CD4-positive, alpha-beta T cell treated with Interleukin-17A for 4 hours (primary cell): Measurements from ENCODE around the gene CCSER1.

Experiments
- DNase-seq: peaks from one replicate; pipeline ENCODE4 v3.0.0-alpha.2; 2020; ENCODE audit warnings: mixed read lengths

CCSER1 gene

DNA sequence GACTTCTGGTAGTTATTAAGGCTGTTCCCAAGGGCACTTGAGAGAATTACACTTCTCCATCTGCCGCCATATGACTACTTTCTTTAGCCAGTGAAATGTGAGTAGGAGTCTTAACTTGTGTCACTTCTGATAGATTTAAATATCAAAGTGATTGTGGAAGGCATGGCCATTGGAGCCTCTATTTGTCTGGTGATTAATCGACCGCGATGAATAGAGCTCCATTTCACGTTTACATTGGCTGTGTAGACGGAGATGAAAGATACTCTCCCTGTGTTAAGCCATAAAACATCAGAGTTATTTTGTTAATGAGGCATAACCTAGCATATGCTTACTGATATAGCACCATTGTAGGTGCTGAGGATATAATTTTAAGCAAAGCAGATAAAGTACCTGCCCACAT lies 852.4 kb downstream of the CCSER1 start:
- DNase-seq = no peak

DNA sequence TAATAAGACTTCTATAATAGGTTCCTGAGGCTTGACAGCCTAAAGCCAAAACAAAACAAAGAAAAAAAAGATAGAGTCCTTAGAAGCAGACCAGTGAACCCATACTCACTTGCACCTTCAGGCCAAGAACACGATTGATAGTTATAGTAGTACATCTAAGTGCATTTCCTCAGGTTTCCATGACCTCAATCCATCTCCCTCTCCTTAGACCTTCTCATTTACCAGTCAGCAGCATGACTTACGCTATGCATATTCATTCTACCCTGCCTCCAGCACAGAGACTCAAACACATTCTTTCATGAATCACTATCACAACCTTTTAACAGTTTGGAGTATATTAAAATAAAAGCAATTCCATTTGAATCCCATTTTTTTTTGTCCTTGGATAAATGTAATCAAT lies 855.6 kb downstream of the CCSER1 start:
- DNase-seq = no peak

DNA sequence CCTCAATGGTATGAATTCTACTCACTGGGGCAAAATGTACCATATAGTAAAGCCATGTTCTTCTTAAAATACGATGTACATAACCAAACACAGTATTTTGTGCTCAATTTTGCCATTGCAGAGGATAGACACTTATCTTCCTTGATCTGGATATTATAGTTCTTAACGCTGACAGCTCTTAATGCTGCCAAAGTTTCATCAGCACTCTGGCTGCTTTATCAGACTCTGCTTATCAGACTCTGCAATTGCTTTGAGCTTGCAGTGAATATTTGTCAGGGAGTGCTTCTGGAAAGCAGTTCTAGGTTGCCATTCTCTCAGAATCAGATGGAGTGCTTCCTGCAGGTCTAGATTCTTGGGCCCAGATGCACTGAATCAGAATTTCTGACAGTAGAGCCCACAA lies 863.1 kb downstream of the CCSER1 start:
- DNase-seq = no peak

DNA sequence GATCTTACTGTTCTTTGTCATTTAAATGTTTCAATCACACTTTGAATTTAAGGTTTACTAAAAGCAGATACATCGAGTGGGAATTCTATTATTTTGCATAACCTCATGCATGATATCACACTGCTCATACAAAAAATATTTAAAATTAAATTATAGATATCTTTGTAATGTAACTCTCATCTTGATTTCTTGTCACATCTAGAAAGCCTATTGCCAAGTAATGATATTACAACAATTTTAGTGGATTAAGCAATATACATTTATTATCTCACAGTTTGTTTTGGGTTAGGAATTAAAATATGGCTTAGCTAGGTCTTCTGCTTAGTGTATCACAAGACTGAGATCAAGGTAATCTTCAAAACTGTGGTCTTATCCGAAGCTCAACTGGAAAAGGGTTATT lies 865.0 kb downstream of the CCSER1 start:
- no peak for DNase-seq

DNA sequence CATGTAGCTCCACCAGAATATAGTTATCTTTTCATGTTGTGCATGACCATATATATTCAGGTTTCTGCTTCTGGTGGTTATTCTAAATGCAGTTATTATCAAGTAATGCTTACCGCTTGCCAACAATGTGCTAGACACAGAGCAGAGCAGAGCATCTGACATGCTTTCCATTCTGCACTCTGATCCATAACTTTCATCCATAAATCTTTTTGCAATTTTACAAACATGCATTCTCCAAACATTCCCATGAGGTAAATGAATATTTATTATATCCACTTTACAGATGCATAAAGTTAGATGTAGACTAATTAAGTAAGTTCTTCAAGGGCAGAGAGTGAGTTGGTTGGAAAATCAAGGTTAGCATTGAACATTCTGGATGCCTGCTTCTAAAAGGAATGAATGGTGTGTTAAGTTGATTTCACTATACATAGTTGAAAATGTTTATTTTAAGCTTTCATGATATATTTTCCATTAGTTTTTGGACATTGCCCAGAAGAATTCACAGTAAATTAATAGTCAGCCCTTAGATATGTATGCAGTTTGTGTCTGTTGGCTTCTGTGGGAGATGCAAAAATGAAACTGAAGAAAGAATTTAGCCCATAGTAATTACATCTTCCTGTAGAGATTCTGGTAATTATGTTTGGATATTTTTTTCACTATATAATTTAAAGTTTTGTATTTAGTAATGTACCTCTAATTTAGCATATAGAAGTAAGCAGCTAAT lies 867.8 kb downstream of the CCSER1 start:
- no peak for DNase-seq

DNA sequence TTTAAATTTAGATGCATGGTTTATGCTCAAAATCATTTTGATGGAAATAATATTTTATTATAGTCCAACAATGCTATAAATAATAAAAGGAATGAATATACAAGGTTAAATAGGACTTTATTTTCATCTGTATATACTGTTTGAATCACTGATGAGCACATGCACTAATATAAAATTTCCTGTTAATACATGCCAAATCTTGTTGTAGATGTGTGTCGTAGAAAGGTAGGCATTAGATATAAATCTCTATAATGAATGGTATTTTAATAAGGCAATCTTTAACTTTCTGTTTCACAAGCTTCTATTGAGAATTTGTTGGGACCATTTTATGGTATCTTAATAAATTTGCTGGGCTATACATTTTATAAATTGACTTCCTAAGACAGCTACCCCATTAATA lies 868.8 kb downstream of the CCSER1 start:
- no peak for DNase-seq

DNA sequence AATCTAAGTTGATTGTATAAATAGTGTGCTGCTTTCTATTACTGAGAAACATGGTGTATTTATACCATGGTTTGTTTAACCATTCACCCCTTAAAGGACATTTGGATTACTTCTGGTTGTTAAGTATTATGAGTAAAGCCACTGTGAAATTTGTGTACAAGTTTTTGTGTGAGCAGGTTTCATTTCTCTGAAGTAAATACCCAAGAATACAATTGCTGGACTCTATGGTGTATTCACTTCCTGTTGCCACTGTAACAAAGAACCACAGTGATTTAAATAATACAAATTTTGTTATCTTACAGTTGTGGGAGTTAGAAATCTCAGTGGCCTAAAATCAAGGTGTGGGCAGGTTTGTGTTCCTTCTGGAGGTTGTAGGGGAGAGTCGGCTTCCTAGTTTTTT lies 869.6 kb downstream of the CCSER1 start:
- no peak for DNase-seq

DNA sequence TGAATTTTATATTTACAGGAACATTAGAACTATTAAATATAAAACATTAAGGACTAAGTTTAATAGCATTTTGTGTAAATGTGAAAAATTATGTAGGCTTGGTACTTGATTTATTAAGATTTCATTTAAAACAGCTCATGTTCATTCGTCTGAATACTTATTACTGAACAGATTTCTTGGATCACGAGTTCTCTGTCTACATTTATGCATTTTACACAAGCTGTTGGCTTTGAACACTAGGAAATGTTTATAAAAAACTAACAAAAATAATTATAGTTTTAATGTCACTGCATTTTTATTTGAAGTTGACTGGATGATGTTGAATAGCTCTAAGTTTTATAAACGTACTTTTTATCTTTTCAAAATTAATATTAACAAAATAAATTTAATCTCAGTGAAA lies 888.7 kb downstream of the CCSER1 start:
- DNase-seq = no peak

DNA sequence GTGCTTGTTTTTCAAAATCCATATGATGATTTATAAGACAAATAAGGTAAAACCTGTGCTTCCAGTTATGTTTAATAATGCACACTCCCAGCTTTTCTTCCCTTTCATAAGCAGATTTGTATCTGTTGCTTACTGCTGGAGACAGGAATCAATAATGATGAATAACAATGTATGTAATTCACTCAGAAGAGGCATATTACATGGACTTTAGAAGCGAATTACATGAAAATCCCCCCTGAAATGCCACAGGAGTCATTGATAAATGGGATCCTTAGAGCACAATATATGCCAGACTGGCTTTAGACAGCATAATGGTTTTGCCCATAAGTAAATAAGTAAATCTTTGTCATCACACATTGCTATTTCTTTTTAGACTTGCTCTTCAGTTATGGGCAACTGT lies 892.3 kb downstream of the CCSER1 start:
- no peak for DNase-seq

DNA sequence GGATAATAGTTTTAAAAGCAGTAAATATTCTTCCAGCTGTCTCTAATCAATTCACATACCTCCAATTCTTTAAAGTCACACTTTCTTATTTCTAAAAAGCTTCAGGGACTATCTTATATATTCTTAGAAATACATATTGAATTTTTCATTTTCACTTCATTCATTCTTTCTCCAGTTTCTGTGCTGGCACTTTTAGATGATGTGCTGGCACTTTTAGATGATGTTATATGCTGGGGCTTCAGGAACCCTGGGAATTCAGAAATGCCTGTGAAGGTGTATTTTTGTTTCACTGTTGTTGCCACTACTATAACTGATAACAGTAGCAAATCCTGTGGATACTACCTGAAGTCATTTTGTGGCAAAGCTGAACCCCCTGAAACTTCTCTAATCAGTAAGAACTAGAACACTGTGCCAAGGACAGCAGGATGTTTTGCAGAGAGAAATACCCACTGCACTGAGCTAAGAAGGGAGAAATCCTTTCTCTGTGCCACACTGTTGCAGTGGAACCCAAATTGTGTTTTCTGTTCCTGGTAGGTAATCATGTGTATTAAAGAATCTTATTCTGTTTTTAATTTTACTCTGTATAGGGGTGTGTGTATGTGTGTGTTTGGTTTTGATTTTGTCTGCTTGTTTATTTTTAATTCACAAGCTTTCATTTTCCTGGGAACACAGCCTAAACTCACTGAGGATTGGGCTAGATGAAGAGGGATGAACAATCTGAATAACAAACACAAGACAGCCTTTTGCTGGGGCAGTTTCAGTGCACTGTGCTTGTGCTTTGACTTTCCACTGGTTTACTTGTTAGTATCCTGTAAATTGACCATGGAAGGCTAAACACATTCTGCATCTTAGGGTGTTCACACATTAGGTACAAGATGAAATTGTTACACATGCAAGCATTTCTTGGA lies 898.3 kb downstream of the CCSER1 start:
- no peak for DNase-seq

DNA sequence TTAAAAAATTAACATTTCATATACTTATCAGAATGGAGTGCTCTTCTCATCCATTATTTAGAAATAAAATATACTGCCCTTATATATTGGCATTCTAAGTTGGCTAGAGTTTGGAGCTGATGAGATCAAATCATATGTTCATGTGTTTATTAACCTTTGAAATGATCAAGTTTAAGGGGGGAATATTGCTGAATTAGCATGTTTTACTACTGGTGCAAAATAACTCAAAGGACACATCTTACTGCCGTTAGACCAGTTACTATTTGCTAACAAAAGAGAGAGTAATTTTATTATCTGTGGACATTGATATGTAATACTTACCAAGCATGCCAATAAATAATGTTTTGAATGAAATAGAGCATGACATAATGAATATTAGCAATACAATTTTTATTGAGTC lies 901.0 kb downstream of the CCSER1 start:
- no peak for DNase-seq

DNA sequence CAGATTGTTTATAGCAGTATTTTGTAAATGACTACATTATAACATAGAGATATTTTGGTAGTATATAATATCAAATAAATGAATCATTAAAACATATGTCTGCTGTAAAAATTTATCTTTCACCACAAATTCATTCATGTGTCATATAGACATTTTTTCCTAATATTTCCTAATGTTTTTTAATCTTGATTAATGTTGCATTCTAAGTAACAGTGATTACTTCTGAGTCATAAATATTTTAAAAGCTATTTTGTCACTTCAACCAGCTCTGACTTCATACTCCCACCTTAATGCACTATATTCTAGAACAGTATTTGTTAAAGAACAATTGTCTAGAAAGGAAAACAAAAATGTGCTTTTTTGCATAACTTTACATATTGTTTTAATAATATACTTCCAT lies 904.6 kb downstream of the CCSER1 start:
- no peak for DNase-seq

DNA sequence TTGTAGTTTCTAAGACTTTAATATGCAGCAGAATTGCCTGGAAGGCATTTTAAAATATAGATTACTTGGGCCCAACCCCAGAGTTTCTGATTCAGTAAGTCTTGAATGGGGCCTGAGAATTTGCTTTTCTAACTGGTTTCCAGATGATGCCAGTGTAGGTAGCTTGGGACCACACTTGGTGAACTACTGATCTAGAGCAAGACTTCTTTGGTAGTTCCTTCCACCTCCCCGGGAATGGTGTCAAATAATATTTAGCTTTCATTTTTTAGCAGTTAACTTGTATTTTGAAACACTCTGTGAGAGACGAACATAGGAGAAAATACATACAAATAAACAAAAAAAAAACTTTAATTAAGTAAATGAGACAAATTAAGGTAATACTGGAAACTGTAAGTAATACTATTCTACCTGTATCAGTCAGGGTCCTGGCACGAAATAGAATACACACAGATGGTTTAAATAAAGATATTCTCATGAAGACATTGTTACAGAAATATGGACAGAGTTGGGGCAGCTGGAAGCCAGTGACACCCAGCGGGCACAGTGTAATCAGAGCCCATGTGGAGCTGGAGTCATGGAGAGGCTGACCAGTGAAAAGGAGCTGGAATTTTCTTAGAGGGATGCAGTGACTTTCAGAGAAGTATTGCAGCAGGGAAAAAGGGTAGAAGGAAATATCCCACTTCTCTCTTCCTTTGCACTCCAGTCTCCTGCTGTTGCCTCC lies 905.7 kb downstream of the CCSER1 start:
- DNase-seq = no peak

DNA sequence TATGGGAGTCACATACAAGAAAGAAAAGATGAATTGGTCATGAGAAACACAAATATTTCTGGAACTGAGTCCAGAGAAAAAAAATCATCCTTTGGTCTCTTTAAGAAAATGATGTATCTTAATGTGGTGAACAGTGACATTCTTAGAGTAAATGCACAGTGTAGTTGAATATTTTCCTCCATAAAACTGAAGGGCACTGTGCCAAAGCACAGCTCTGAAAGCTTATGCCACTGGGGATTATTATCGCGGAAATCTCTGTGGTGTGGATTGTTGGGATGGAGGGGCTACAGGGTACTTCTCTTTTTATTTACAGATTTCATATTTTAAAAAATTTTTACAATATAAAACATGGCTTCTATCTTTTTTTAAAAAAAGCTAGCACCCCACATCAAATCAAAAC lies 908.1 kb downstream of the CCSER1 start:
- no peak for DNase-seq

DNA sequence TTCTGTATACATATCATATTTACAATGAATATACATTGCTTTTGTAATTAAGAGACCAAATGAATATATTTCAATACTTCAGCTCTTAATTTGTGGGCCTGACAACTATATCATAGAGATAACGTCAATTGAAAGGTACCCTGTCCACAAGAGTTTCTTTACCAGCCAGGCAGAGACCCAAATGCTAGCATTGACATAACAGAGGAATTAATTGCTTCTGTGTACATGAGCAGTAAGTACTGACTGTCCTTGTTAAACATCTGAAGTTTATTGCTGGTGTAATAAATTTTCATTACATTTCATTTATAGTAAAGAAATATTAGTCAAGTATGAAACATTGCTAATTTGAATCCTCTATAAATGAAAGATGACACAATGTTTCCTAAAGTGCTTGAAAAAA lies 910.8 kb downstream of the CCSER1 start:
- no peak for DNase-seq

DNA sequence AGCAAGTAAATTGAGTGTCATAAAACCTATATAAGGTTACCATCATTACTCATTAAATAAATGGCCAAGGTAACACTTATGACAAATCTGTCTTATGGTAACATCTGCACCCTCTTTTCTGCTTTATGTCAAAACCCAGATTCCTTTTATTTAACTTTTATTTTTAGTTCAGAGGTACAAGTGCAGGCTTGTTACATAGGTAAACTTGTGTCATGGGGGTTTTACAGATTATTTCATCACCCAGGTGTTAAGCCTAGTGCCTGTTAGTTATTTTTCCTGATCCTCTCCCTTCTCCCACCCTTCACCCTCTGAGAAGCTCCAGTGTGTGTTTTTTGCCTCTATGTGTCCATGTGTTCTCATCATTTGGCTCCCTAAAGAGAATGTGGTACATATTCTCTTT lies 930.7 kb downstream of the CCSER1 start:
- DNase-seq = no peak

DNA sequence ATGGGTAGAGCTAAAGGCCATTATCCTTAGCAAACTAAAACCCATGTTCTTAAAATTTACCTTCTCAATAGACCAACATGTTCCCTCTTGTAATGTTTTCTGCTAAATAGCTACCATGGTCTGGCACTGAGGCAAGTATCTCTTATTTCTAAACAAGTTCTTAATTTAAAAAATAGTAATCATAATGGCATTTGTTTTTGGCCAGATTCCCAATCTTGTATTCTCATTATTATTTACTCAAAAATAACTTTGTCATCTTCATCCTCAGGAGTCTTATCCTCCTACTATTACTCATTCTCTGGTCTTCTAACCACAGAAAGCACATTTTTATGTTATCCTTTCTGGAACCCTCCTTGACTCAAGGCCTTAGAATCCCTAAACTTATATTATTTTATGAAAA lies 931.2 kb downstream of the CCSER1 start:
- DNase-seq = no peak

DNA sequence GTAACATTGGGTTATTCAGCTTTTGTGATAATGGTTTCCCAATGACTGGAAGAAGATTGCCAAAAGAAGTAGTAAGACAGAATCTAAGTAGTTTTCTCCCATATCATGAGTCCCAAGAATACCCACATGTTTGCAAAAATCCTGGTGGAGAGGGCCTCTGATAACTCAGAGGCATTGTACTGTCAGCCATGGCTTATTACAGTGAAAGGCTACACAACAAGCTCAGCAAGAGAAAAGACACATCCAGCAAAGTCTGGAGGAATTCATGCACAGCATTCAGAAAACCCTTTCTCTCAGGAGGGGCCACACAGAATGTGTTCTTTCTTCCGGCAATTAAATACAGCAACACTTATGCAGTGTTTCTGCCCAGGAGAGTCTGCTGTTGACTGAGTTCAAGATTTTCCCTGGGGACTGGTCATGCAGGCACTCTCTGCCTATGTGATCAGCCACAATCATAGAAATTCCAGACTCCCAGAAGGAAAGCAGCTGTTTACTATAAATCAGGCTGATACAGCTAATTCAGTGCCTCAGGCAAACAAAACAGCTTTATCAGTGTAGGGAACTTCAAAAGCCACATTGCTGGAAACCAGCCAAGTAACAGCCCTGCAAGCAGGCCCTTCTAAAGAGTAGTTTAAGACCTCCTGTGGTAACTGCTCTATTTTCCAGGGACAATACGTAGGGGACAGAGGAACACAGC lies 937.1 kb downstream of the CCSER1 start:
- no peak for DNase-seq

DNA sequence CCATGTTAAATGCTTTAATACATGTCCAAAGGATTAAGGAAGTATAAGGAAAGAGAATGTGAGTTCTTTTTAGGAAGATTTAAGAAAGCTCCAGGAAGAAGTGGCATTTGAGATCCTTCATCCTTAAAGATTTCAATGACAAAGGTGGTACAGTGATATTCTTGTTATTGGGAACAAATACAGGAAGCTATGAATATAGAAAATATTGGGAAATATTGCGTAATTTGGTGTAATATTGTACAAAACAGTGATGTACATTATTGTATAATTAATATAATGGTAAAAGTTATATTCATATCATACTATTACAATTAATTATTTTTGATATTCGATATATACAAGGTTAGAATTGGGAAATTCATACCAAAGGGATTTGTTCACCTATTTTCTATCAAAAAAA lies 937.9 kb downstream of the CCSER1 start:
- no peak for DNase-seq

DNA sequence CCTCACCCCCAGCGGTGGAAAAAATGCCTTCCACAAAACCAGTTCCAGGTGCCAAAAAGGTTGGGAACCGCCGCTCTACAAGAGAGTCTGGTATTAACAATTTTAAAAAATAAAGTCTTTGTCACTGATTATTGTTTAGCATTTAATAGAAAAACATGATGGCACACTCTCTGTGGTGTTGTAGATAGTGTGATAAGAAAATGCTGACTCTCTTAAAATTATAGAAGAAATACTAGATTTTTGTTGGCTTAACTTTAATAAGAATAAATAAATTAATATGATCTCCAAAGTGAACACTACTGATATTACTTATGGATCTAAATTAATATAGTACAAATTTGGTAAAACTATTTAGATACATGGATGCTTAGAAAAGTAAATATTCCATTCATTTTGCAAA lies 943.5 kb downstream of the CCSER1 start:
- DNase-seq = no peak

DNA sequence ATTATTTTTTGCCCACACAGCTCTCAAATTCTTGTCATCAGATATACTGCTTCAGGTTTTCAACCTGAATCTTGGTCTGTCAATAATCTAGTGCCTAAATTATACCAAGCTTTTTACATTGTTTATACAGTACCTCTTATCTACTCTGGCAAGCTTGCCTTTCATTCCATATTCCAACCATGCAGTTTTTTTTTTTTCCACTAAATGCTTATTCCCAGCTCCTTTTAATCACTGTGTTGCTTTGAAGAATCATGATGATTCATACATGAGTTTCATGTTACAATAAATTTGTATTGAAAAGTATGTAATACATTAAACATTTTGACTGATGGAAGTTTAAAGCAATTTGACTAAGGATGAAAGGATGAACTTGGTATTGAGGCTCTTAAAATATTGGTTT lies 949.0 kb downstream of the CCSER1 start:
- DNase-seq = no peak

DNA sequence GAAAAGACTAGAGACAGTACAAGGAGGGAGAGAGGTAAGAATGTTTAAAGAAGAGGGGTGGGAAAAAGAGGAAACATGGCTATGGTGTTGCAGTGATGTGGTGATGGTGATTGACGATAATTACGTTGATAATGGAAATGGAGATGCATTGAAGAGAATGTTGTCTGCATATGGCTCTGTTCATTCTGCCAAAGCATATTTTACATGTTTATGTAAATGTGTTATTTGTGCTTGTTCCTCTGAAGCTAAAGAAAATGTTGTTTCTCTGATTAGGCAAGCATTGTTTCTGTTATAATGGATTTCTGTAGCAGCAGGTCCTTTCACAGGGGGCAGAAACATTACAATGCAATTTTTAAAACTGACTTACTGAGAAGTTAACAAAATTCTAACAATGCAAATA lies 958.8 kb downstream of the CCSER1 start:
- DNase-seq = no peak

DNA sequence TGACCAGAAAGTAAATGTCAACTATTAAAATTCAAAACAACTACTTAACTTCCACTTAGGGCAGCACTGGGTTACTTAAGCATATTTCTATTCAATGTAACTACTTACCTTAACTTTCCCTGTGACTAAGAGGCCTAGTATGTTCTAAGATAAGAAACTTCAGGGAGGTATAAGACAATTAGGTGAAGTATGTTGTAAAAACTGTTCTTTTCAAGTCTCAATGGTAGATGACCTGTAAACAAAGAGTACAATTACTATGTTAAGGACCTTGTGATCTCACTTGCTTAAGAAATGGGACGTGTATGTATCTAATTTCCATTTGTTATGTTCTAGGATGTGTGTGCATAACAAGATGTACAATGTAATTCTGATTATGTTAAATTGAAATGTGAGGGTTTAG lies 960.5 kb downstream of the CCSER1 start:
- no peak for DNase-seq
